Calu3 (cell line): ENCODE measurements around the gene DNTT. TPM values are rescaled to one million over a fixed set of nuclear protein-coding genes. Genes with fewer than 3 reads are reported as not detected.

Experiments
- BruUV-seq: library from RNA; stranded (reverse); fragments of 400-500 nt; replicated peaks from 2 replicates; lab custom pipeline; 2021; lab: Mats Ljungman, UMichigan
- CTCF ChIA-PET: fragments of 300-600 bp; sonication (Branson Sonifier 250); formaldehyde crosslinking; loops from one replicate; lab custom pipeline; 2022; ENCODE audit warnings: antibody characterized with exemption; lab: Charles Lee
- DNase-seq: peaks from one replicate; pipeline ENCODE4 v3.0.0; 2022
- H3K27ac Mint-ChIP-seq: one replicate; pipeline ENCODE4 v1.8.0; 2022; ENCODE audit warnings: mixed read lengths; ENCODE audit not compliant: unreplicated experiment
- H3K27me3 Mint-ChIP-seq: one replicate; pipeline ENCODE4 v1.8.0; 2022; ENCODE audit warnings: mixed read lengths; ENCODE audit not compliant: unreplicated experiment
- H3K36me3 Mint-ChIP-seq: one replicate; pipeline ENCODE4 v1.8.0; 2022; ENCODE audit warnings: mild to moderate bottlenecking, moderate library complexity, mixed read lengths; ENCODE audit not compliant: insufficient read depth, unreplicated experiment
- H3K4me1 Mint-ChIP-seq: one replicate; pipeline ENCODE4 v1.8.0; 2022; ENCODE audit warnings: mild to moderate bottlenecking, low read depth, mixed read lengths; ENCODE audit not compliant: unreplicated experiment
- H3K4me3 Mint-ChIP-seq: one replicate; pipeline ENCODE4 v1.8.0; 2022; ENCODE audit warnings: mild to moderate bottlenecking, low read depth, moderate library complexity, mixed read lengths; ENCODE audit not compliant: unreplicated experiment
- H3K9me3 Mint-ChIP-seq: one replicate; pipeline ENCODE4 v1.8.0; 2022; ENCODE audit warnings: low read depth, mixed read lengths; ENCODE audit not compliant: unreplicated experiment
- intact Hi-C: fragments of 100-400 bp; cut with micrococcal nuclease; formaldehyde crosslinking; loops from one replicate; pipeline ENCODE4 v1.10.0; 2022; ENCODE audit not compliant: unreplicated experiment
- total RNA-seq: library from RNA; stranded (reverse); gene quantifications from 2 replicates; pipeline ENCODE4 v1.2.3, GENCODE V29; 2022
- TF ChIP-seq, protein P1 (sequence below): fragments of 200-600 bp; IDR thresholded peaks from one replicate; pipeline ENCODE4 v1.8.0; 2022; ENCODE audit warnings: antibody characterized with exemption; ENCODE audit not compliant: unreplicated experiment

The DNTT gene
- total RNA-seq, 1 experiment from 2014 or later: not detected

DNA sequence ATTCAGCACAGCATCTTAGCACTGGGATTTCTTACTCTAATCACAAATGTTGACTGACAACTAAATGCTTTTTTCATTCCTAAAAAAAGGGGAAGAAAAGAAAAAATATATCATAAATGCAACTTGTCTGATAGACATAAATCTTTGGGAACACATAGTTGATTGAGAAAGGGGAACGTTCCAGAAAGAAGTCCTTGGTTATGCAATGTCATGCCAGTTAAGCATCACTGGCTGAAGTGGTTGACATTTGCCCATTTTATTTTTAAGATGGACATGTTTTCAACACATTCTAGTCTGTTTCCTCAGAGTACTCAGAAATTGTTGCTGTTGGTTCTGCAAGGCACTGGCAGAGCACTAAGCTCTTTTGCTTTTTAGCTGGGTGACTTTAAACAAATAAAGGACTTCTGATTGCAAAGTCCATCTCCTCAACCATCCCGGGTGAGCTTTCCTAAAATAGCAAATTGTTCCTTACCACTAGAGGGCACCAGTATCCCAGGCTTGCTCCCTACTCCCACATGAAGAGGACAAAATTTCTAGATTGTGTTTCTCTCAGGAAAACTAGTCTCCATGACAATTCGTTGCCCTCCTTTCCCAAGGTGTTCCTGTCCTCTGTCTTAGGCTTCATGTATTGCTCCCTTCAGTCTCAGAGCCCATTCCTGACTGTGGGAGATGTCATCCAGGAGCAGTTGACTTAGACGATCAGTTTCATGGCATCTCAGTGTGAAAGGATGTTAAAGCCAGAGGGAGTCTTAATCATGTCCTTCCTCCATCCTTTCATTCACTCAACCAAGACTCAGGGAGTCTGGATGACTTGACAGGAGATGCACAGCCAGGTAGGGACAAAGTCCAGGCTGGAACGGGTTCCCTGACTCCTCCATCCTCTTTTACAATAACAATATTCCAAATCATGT is 30.6 kb downstream of the DNTT start:
- DNase-seq: peak; percentile 35
- no TSS peak for BruUV-seq

DNA sequence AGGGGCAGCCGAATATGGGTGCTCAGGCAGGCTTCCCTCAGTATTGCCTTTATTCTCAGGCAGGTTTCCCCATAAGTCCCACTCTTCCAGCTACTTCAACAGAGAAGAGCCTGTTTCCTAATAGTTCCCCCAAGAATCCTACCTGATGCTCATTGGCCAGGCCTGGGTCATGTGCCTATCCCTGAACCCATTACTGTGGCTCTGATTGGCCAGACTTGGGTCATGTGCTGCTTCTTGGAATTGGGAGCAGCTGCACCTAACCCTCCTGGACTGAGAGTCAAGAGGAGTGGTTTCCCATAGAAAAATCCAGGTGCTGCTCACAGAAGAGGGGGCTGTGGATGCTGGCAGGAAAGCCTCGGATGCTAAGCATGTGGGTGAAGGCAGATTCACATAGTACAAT is 32.9 kb downstream of the DNTT start:
- H3K36me3 Mint-ChIP-seq: no peaks in the 10 kb centered on the region
- no peak overlapping the region for H3K27ac Mint-ChIP-seq
- H3K9me3 Mint-ChIP-seq: no peaks in the 10 kb centered on the region
- DNase-seq: no peak
- peaks cover 46% of the 10 kb centered on the region for H3K27me3 Mint-ChIP-seq
- H3K4me3 Mint-ChIP-seq: no peak overlapping the region
- H3K4me1 Mint-ChIP-seq: no peaks in the 10 kb centered on the region
- TF ChIP-seq, protein P1, sequence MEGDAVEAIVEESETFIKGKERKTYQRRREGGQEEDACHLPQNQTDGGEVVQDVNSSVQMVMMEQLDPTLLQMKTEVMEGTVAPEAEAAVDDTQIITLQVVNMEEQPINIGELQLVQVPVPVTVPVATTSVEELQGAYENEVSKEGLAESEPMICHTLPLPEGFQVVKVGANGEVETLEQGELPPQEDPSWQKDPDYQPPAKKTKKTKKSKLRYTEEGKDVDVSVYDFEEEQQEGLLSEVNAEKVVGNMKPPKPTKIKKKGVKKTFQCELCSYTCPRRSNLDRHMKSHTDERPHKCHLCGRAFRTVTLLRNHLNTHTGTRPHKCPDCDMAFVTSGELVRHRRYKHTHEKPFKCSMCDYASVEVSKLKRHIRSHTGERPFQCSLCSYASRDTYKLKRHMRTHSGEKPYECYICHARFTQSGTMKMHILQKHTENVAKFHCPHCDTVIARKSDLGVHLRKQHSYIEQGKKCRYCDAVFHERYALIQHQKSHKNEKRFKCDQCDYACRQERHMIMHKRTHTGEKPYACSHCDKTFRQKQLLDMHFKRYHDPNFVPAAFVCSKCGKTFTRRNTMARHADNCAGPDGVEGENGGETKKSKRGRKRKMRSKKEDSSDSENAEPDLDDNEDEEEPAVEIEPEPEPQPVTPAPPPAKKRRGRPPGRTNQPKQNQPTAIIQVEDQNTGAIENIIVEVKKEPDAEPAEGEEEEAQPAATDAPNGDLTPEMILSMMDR: no peak
- CTCF ChIA-PET: no interaction called here
- no TSS peak for BruUV-seq
- intact Hi-C loops: loop anchor here (5.0 kb wide), 1 partner anchor 320 kb away; no protein-coding TSS in a partner anchor

More for the DNA sequence above, 30.6 kb downstream of the DNTT start:
- H3K4me3 Mint-ChIP-seq: no peak overlapping the region
- peaks cover 58% of the 10 kb centered on the region for H3K27me3 Mint-ChIP-seq
- no peaks in the 10 kb centered on the region for H3K9me3 Mint-ChIP-seq
- H3K4me1 Mint-ChIP-seq: no peaks in the 10 kb centered on the region
- no peaks in the 10 kb centered on the region for H3K36me3 Mint-ChIP-seq
- intact Hi-C loops: loop anchor here (5.0 kb wide), 1 partner anchor 318 kb away; no protein-coding TSS in a partner anchor
- H3K27ac Mint-ChIP-seq: no peak overlapping the region
- TF ChIP-seq, protein P1: peak; percentile 55
- CTCF ChIA-PET: interaction anchor here (0.6 to 1.6 kb wide), 7 partner anchors 12 to 774 kb away, joined by 3 to 7 read pairs (median 3); no protein-coding TSS in a partner anchor

DNA sequence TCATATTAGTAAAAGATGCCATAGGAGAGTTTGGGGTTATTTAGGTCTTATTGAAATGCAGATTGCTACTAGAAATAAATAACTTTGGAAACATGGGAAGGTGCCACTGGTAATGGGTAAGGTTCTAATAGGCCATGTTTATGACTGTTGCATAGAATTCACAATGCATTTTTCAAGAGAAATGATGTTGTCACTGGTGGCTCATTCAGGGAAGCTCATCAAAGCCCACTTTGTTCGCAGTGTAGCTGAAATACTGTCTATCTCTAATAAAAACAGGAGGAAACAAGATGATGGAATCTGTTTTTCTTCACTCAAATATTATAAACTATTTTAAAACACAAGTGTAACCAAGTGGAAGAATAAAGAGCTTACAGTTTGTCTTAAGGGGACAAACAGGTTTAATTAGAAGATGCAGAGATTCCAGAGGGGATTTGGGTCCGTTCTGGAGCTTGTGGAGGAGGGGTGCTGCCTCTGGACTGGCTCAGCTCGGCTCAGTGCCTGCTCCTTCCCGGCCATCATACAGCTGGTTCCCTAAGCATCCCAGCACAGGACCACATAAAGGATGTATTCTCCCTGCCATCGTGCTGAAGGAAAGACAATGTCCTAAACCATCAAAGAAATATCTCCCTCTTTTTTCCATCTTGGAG is 34.2 kb downstream of the DNTT start:
- CTCF ChIA-PET: interaction anchor here (0.7 kb wide), 1 partner anchor 109 kb away, joined by 3 read pairs; no protein-coding TSS in a partner anchor
- H3K36me3 Mint-ChIP-seq: no peaks in the 10 kb centered on the region
- BruUV-seq: no TSS peak
- intact Hi-C loops: loop anchor here (5.0 kb wide), 1 partner anchor 321 kb away; no protein-coding TSS in a partner anchor
- no peak overlapping the region for H3K27ac Mint-ChIP-seq
- H3K4me1 Mint-ChIP-seq: no peaks in the 10 kb centered on the region
- H3K9me3 Mint-ChIP-seq: no peaks in the 10 kb centered on the region
- TF ChIP-seq, protein P1: no peak
- peaks cover 46% of the 10 kb centered on the region for H3K27me3 Mint-ChIP-seq
- DNase-seq: no peak
- H3K4me3 Mint-ChIP-seq: no peak overlapping the region

DNA sequence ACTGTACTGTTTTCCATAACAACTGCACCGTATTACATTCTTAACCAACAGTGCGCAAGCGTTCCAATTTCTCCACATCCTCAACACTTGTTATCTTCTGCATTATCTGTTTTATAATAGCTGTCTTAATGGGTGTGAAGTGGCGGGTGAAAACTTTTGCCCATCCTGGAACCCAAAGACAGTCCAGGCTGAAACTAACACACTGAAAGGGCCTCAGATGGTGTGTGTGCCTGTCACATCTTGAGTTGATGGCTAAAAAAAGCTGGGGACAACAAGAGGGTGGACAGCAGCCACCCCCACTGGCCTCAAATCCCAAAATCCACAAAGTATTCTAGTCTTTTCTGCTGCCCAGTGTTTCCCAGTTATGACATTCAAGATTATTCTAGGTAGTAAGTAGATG is 35.1 kb downstream of the DNTT start:
- CTCF ChIA-PET: interaction anchor here (0.6 to 0.7 kb wide), 2 partner anchors 9 to 110 kb away, joined by 3 read pairs; no protein-coding TSS in a partner anchor
- intact Hi-C loops: loop anchor here (5.0 kb wide), 1 partner anchor 322 kb away; no protein-coding TSS in a partner anchor
- Mint-ChIP-seq H3K9me3 (no peaks in the 10 kb centered on the region), H3K27me3 (peaks cover 47% of the 10 kb centered on the region), H3K4me1 (no peaks in the 10 kb centered on the region), H3K4me3 (no peak overlapping the region), H3K27ac (no peak overlapping the region), H3K36me3 (no peaks in the 10 kb centered on the region)
- no TSS peak for BruUV-seq
- no peak for DNase-seq
- TF ChIP-seq, protein P1: no peak
